ENCODE results near the gene VPS4B. TPM values are rescaled to one million over a fixed set of nuclear protein-coding genes. Genes with fewer than 3 reads are reported as not detected.
A peak's percentile ranks its signal among the peaks of the same experiment; 100 is the strongest.

VPS4B gene
- total and polyA plus RNA-seq, 2 donors (not counting 1 experiment from before 2014, with no cell fraction given), result 14.5 to 93.9 TPM

DNA sequence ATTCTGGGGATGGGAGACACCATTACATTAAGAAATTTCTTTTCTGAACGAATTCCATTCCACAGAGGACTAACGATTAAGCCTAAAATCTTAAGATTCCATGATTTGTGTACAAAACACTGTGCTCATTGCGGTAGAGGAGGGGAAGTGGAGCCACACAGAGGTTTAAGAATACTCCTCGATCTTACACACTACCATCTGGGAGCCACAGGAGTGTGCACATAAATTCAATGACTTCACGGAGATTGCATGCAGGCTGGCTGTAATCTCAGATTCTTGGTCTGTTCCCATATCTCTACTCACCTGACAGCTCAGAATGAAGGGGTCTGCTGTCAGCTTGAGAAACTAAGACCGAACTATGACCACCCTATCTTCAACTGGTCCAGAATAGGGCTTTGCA, 762 bp downstream of the VPS4B start:
- no peaks in the 10 kb centered on the region for H3K9me3 Mint-ChIP-seq (ENCODE audit: insufficient read depth)
- Histone ChIP-seq H3K4me2 (replicated peaks; ENCODE audit: low read depth, low read length, poor library complexity, severe bottlenecking) (peak overlapping the region; percentile 92), H3K9ac (ENCODE audit: low read length) (peak overlapping the region; percentile 100), H3K36me3 (replicated peaks in 1 of 2; ENCODE audit: control extremely low read depth in 1 of 2, control insufficient read depth in 1 of 2, extremely low read depth in 1 of 2, insufficient read depth in 2 of 2, low read length in 1 of 2) (peaks cover 0 to 6% of the 10 kb centered on the region in 2 experiments), H3K27ac (ENCODE audit: low read length in 2 of 2) (peak overlapping the region; percentile 93 to 99), H3K79me2 (ENCODE audit: control insufficient read depth, insufficient read depth, low read length) (peaks cover 69% of the 10 kb centered on the region), H3K9me3 (ENCODE audit: control extremely low read depth in 1 of 3, control insufficient read depth in 2 of 3, insufficient read depth in 1 of 3, low read length in 2 of 3) (no peaks in the 10 kb centered on the region), H3K4me1 (ENCODE audit: control insufficient read depth in 2 of 2, insufficient read depth in 2 of 2, low read length in 2 of 2) (peaks cover 18 to 21% of the 10 kb centered on the region in 2 donors), H3K27me3 (replicated peaks in 1 of 4; ENCODE audit: control extremely low read depth in 1 of 4, control insufficient read depth in 3 of 4, insufficient read depth in 4 of 4, low read length in 3 of 4) (no peaks in the 10 kb centered on the region), H4K20me1 (ENCODE audit: control insufficient read depth, insufficient read depth, low read length, poor library complexity, severe bottlenecking) (peaks cover 27% of the 10 kb centered on the region), H3K4me3 (ENCODE audit: control extremely low read depth in 1 of 5, extremely low read depth in 1 of 5, insufficient read depth in 1 of 5, low read depth in 2 of 5, low read length in 4 of 5) (peak overlapping the region; percentile 73 to 99 (median 82)), H2AFZ (ENCODE audit: insufficient read depth, low read depth, low read length, poor library complexity, severe bottlenecking) (peak overlapping the region; percentile 98)
- CTCF ChIA-PET, result interaction anchor here (0.6 to 3.8 kb wide), 5 partner anchors 11 to 908 kb away, joined by 3 to 24 read pairs (median 3); no protein-coding TSS in a partner anchor
- 0% methylated on average over 1 of the region's 6 CpGs for WGBS (ENCODE audit: insufficient coverage)
- peak overlapping the region; percentile 99 for H3K4me3 Mint-ChIP-seq
- POLR2A ChIA-PET, result interaction anchor here (1.5 kb wide), 2 partner anchors 55 to 706 kb away, joined by 4 to 11 read pairs; partner anchors contain the start of gene PHLPP1
- H3K27me3 Mint-ChIP-seq, result peaks cover 4% of the 10 kb centered on the region
- peak overlapping the region; percentile 96 for H3K27ac Mint-ChIP-seq
- no peak for ATAC-seq (ENCODE audit: low read depth)
- DNase-seq, result no peak
- TF ChIP-seq, protein P1, sequence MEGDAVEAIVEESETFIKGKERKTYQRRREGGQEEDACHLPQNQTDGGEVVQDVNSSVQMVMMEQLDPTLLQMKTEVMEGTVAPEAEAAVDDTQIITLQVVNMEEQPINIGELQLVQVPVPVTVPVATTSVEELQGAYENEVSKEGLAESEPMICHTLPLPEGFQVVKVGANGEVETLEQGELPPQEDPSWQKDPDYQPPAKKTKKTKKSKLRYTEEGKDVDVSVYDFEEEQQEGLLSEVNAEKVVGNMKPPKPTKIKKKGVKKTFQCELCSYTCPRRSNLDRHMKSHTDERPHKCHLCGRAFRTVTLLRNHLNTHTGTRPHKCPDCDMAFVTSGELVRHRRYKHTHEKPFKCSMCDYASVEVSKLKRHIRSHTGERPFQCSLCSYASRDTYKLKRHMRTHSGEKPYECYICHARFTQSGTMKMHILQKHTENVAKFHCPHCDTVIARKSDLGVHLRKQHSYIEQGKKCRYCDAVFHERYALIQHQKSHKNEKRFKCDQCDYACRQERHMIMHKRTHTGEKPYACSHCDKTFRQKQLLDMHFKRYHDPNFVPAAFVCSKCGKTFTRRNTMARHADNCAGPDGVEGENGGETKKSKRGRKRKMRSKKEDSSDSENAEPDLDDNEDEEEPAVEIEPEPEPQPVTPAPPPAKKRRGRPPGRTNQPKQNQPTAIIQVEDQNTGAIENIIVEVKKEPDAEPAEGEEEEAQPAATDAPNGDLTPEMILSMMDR (IDR thresholded peaks at IDR 0.05), result no peak
- no peak for TF ChIP-seq EZH2 (IDR thresholded peaks at IDR 0.05; ENCODE audit: borderline replicate concordance, insufficient read depth, low read depth, low read length, poor library complexity, severe bottlenecking)
- intact Hi-C loops (cut with micrococcal nuclease), result loop anchor here (5.0 kb wide), 2 partner anchors 99 to 259 kb away; no protein-coding TSS in a partner anchor
- peaks cover 35% of the 10 kb centered on the region for H3K4me1 Mint-ChIP-seq

DNA sequence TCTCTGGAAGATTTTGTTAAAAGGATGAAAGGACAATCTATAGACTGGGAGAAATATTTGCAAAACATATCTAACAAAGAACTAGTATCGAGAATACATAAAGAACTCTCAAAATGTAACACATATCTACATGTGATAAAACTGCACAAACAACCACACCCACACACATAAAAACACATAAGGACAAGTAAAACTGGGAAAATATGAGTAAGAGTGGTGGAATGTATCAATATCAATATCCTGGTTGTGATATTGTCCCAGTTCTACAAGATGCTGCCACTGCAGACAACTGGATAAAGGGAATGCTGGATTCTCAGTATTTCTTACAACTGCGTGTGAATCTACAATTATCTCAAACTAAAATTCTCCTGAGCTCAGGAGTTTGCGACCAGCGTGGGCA, 9.3 kb downstream of the VPS4B start:
- Mint-ChIP-seq H3K4me3 (no peak overlapping the region), H3K27me3 (no peaks in the 10 kb centered on the region), H3K27ac (no peak overlapping the region), H3K9me3 (ENCODE audit: insufficient read depth) (no peaks in the 10 kb centered on the region), H3K4me1 (peaks cover 9% of the 10 kb centered on the region)
- intact Hi-C loops (cut with micrococcal nuclease), result no loop called here
- no peak for ATAC-seq (ENCODE audit: low read depth)
- H3K9ac ChIP-seq (ENCODE audit: low read length), result no peak overlapping the region
- DNase-seq, result no peak
- no peak for TF ChIP-seq EZH2 (IDR thresholded peaks at IDR 0.05; ENCODE audit: borderline replicate concordance, insufficient read depth, low read depth, low read length, poor library complexity, severe bottlenecking)
- TF ChIP-seq, protein P1 (IDR thresholded peaks at IDR 0.05), result no peak
- no peaks in the 10 kb centered on the region for H3K27me3 ChIP-seq (replicated peaks in 1 of 4; ENCODE audit: control extremely low read depth in 1 of 4, control insufficient read depth in 3 of 4, insufficient read depth in 4 of 4, low read length in 3 of 4)
- H3K36me3 ChIP-seq (replicated peaks in 1 of 2; ENCODE audit: control extremely low read depth in 1 of 2, control insufficient read depth in 1 of 2, extremely low read depth in 1 of 2, insufficient read depth in 2 of 2, low read length in 1 of 2), result peaks cover 5 to 51% of the 10 kb centered on the region in 2 experiments
- H3K4me1 ChIP-seq (ENCODE audit: control insufficient read depth in 2 of 2, insufficient read depth in 2 of 2, low read length in 2 of 2), result peaks cover 1 to 2% of the 10 kb centered on the region in 2 donors
- H3K79me2 ChIP-seq (ENCODE audit: control insufficient read depth, insufficient read depth, low read length), result peaks cover 77% of the 10 kb centered on the region
- ChIA-PET POLR2A (no interaction called here), CTCF (no interaction called here)
- 100% methylated on average over 1 of the region's 4 CpGs for WGBS (ENCODE audit: insufficient coverage)
- no peaks in the 10 kb centered on the region for H3K9me3 ChIP-seq (ENCODE audit: control extremely low read depth in 1 of 3, control insufficient read depth in 2 of 3, insufficient read depth in 1 of 3, low read length in 2 of 3)
- H4K20me1 ChIP-seq (ENCODE audit: control insufficient read depth, insufficient read depth, low read length, poor library complexity, severe bottlenecking), result peaks cover 67% of the 10 kb centered on the region
- no peak overlapping the region for H3K4me2 ChIP-seq (replicated peaks; ENCODE audit: low read depth, low read length, poor library complexity, severe bottlenecking)
- no peak overlapping the region for H3K4me3 ChIP-seq (ENCODE audit: control extremely low read depth in 1 of 5, extremely low read depth in 1 of 5, insufficient read depth in 1 of 5, low read depth in 2 of 5, low read length in 4 of 5)
- H3K27ac ChIP-seq (ENCODE audit: low read length in 2 of 2), result no peak overlapping the region
- H2AFZ ChIP-seq (ENCODE audit: insufficient read depth, low read depth, low read length, poor library complexity, severe bottlenecking), result no peak overlapping the region
